Caco-2 (cell line): Measurements from ENCODE around the gene PLEKHA1. TPM values are rescaled to one million over a fixed set of nuclear protein-coding genes. Genes with fewer than 3 reads are reported as not detected.

ENCODE experiments used
- BruUV-seq: library from RNA; stranded (reverse); fragments of 400-500 nt; replicated peaks from 2 replicates; lab custom pipeline; 2021; lab: Mats Ljungman, UMichigan
- CTCF ChIA-PET: fragments of 300-600 bp; sonication (Branson Sonifier 250); formaldehyde crosslinking; loops from one replicate; lab custom pipeline; 2022; ENCODE audit warnings: antibody characterized with exemption; lab: Charles Lee
- POLR2A ChIA-PET: fragments of 300-600 bp; sonication (Branson Sonifier 250); formaldehyde crosslinking; loops from one replicate; lab custom pipeline; 2022; ENCODE audit warnings: antibody characterized with exemption; lab: Charles Lee
- DNase-seq, 2 experiments: peaks; one replicate each; pipeline versions ENCODE4 v3.0.0 to v3.0.0-alpha.2; 2020 to 2022
- H3K27me3 ChIP-seq: replicated peaks from 2 replicates; pipeline ENCODE4 v1.6.0; 2011; ENCODE audit warnings: low read length; ENCODE audit not compliant: control insufficient read depth, insufficient read depth
- H3K36me3 ChIP-seq: 2 replicates; pipeline ENCODE4 v1.5.1; 2011; ENCODE audit warnings: low read length; ENCODE audit not compliant: control insufficient read depth, insufficient read depth
- H3K4me1 ChIP-seq: fragments of 250-450 bp; sonication (Bioruptor Pico); 2 replicates; pipeline ENCODE4 v1.5.1; 2020; ENCODE audit warnings: mild to moderate bottlenecking
- H3K4me3 ChIP-seq: 2 replicates; pipeline ENCODE4 v1.5.1; 2011; ENCODE audit warnings: low read depth, mild to moderate bottlenecking, control low read depth, low read length
- H3K9me3 ChIP-seq: fragments of 250-450 bp; sonication (Bioruptor Pico); 2 replicates; pipeline ENCODE4 v1.5.1; 2020; ENCODE audit warnings: mild to moderate bottlenecking, moderate library complexity
- H3K27ac Mint-ChIP-seq: one replicate; pipeline ENCODE4 v1.8.0; 2022; ENCODE audit warnings: mixed read lengths; ENCODE audit not compliant: unreplicated experiment
- H3K27me3 Mint-ChIP-seq: one replicate; pipeline ENCODE4 v1.8.0; 2022; ENCODE audit warnings: mixed read lengths; ENCODE audit not compliant: insufficient read depth, unreplicated experiment
- H3K36me3 Mint-ChIP-seq: one replicate; pipeline ENCODE4 v1.8.0; 2022; ENCODE audit warnings: mild to moderate bottlenecking, mixed read lengths; ENCODE audit not compliant: insufficient read depth, unreplicated experiment
- H3K4me1 Mint-ChIP-seq: one replicate; pipeline ENCODE4 v1.8.0; 2022; ENCODE audit warnings: low read depth, mixed read lengths; ENCODE audit not compliant: unreplicated experiment
- H3K4me3 Mint-ChIP-seq: one replicate; pipeline ENCODE4 v1.8.0; 2022; ENCODE audit warnings: mild to moderate bottlenecking, moderate library complexity, mixed read lengths; ENCODE audit not compliant: unreplicated experiment
- H3K9me3 Mint-ChIP-seq: one replicate; pipeline ENCODE4 v1.8.0; 2022; ENCODE audit warnings: mixed read lengths; ENCODE audit not compliant: unreplicated experiment
- intact Hi-C: fragments of 100-400 bp; cut with micrococcal nuclease; formaldehyde crosslinking; loops from one replicate; pipeline ENCODE4 v1.10.0; 2022; ENCODE audit not compliant: unreplicated experiment
- total RNA-seq: library from RNA; stranded (reverse); gene quantifications from 2 replicates; pipeline ENCODE4 v1.2.3, GENCODE V29; 2022
- TF ChIP-seq, protein P1 (sequence below), 2 experiments: fragments of 200-600 bp in 1 of 2; IDR thresholded peaks; 1 replicate in 1 of 2; 2 replicates in 1 of 2; pipeline versions ENCODE4 v1.5.1 to v1.8.0; 2011 to 2022; ENCODE audit warnings: antibody characterized with exemption in 1 of 2, control low read depth in 1 of 2, inconsistent platforms in 1 of 2, low read depth in 1 of 2, low read length in 1 of 2, mild to moderate bottlenecking in 1 of 2, moderate library complexity in 1 of 2; ENCODE audit not compliant: insufficient read depth in 1 of 2, severe bottlenecking in 1 of 2, unreplicated experiment in 1 of 2

The PLEKHA1 gene
- total RNA-seq, 1 experiment from 2014 or later, result 48.4 TPM

DNA sequence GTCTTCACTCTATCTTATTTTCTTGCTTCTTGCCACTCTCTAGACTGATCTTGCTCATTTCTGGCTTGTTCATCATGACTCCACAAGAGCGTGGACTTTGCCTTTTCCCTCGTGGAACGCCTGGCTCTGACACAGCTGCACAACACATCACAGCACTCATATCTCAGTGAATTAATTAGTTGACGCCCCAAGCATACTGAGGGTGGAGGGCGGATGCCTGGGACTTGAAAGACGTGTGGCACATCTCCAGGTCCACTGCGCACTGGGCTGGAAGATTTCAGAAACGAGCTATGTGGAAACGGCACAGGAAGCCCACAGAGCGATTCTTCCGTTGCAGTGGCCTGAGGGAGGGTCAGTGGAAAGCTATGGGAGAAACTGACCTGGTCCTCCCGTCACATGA is 23.6 kb upstream of the PLEKHA1 start:
- ChIA-PET CTCF (no interaction called here), POLR2A (no interaction called here)
- H3K4me1 Mint-ChIP-seq, result peaks cover 4% of the 10 kb centered on the region
- Histone ChIP-seq H3K4me3 (no peak overlapping the region), H3K27me3 (no peaks in the 10 kb centered on the region), H3K4me1 (peaks cover 13% of the 10 kb centered on the region; the same call in 1 of the 2 replicates), H3K9me3 (peaks cover 18% of the 10 kb centered on the region), H3K36me3 (no peaks in the 10 kb centered on the region)
- no peak overlapping the region for H3K27ac Mint-ChIP-seq
- TF ChIP-seq, protein P1, sequence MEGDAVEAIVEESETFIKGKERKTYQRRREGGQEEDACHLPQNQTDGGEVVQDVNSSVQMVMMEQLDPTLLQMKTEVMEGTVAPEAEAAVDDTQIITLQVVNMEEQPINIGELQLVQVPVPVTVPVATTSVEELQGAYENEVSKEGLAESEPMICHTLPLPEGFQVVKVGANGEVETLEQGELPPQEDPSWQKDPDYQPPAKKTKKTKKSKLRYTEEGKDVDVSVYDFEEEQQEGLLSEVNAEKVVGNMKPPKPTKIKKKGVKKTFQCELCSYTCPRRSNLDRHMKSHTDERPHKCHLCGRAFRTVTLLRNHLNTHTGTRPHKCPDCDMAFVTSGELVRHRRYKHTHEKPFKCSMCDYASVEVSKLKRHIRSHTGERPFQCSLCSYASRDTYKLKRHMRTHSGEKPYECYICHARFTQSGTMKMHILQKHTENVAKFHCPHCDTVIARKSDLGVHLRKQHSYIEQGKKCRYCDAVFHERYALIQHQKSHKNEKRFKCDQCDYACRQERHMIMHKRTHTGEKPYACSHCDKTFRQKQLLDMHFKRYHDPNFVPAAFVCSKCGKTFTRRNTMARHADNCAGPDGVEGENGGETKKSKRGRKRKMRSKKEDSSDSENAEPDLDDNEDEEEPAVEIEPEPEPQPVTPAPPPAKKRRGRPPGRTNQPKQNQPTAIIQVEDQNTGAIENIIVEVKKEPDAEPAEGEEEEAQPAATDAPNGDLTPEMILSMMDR (IDR thresholded peaks at IDR 0.05; ENCODE audit: insufficient read depth in 1 of 2, low read depth in 1 of 2, low read length in 1 of 2, severe bottlenecking in 1 of 2, unreplicated experiment in 1 of 2), result no peak
- no peak for DNase-seq
- no peaks in the 10 kb centered on the region for H3K27me3 Mint-ChIP-seq
- peaks cover 10% of the 10 kb centered on the region for H3K9me3 Mint-ChIP-seq
- H3K4me3 Mint-ChIP-seq, result no peak overlapping the region
- no TSS peak for BruUV-seq
- intact Hi-C loops, result no loop called here
- H3K36me3 Mint-ChIP-seq, result no peaks in the 10 kb centered on the region

DNA sequence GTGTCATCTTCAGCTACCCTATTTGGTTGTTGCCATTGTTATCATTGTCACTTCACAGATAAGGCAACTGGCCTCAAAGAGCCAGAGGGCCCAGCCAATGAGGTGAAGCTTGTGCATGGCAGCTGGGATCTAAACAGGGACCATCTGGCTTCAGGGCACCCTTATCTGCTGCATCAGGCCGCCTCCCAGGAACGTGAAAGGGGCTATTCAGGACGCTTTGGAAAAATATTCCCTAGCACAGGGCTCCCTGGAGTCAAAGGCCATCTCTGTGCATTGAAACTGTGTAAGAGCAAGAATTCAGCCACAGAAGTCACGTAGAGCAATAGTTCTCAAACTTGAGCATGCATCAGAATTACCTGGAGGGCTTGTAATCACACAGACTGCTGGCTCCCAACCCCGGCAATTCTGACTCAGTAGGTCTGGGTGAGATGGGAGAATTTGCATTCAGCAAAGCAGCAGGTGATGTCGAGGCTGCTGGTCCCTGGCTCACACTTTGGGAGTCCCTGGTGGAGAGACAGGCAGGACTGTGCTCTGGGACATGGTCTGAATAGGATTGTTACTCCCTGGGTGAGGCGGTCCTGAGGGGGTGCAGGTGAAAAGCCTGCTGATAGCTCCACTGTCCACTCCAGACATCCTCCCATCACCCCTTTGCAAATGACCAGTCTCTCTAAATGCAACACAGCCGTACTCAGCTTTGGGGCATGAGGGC is 21.5 kb upstream of the PLEKHA1 start:
- Mint-ChIP-seq H3K27me3 (no peaks in the 10 kb centered on the region), H3K27ac (no peak overlapping the region), H3K9me3 (no peaks in the 10 kb centered on the region), H3K4me3 (no peak overlapping the region), H3K4me1 (peaks cover 4% of the 10 kb centered on the region), H3K36me3 (no peaks in the 10 kb centered on the region)
- ChIA-PET CTCF (interaction anchor here (0.9 kb wide), 1 partner anchor 10 kb away, joined by 3 read pairs; no protein-coding TSS in a partner anchor), POLR2A (no interaction called here)
- intact Hi-C loops, result no loop called here
- no TSS peak for BruUV-seq
- TF ChIP-seq, protein P1 (IDR thresholded peaks at IDR 0.05; ENCODE audit: insufficient read depth in 1 of 2, low read depth in 1 of 2, low read length in 1 of 2, severe bottlenecking in 1 of 2, unreplicated experiment in 1 of 2), result no peak
- no peak overlapping the region for H3K4me3 ChIP-seq
- no peaks in the 10 kb centered on the region for H3K36me3 ChIP-seq
- no peaks in the 10 kb centered on the region for H3K27me3 ChIP-seq
- no peak for DNase-seq
- no peaks in the 10 kb centered on the region; the same call in 1 of the 2 replicates for H3K9me3 ChIP-seq
- H3K4me1 ChIP-seq, result peaks cover 13% of the 10 kb centered on the region; the same call in 1 of the 2 replicates

DNA sequence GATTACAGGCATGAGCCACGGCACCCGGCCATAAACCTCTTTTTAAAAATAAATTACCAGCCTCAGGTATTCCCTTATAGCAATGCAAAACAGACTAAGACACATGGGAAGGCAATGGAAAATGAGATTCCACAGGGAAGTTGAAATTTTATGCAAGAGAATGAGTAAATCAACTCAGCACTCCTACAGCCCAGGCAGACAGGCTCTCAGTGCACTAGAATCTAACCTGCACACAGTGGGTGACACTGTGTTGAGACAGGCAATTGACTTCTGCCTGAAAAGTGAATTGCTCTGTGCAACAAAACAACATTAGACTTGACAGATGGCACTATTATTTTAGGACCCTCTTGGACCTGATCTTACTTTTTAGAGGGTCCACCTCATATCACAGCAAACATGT is 20.1 kb upstream of the PLEKHA1 start:
- H3K9me3 ChIP-seq, result no peaks in the 10 kb centered on the region; the same call in 1 of the 2 replicates
- POLR2A ChIA-PET, result no interaction called here
- no peak for DNase-seq
- no peak overlapping the region for H3K27ac Mint-ChIP-seq
- no peaks in the 10 kb centered on the region for H3K9me3 Mint-ChIP-seq
- no peaks in the 10 kb centered on the region for H3K27me3 ChIP-seq
- no peak overlapping the region for H3K4me3 ChIP-seq
- no peaks in the 10 kb centered on the region for H3K36me3 ChIP-seq
- BruUV-seq, result no TSS peak
- no peaks in the 10 kb centered on the region for H3K27me3 Mint-ChIP-seq
- CTCF ChIA-PET, result no interaction called here
- intact Hi-C loops, result no loop called here
- no peak overlapping the region for H3K4me3 Mint-ChIP-seq
- H3K4me1 Mint-ChIP-seq, result peaks cover 4% of the 10 kb centered on the region
- no peaks in the 10 kb centered on the region for H3K36me3 Mint-ChIP-seq
- peaks cover 7% of the 10 kb centered on the region; the same call in 1 of the 2 replicates for H3K4me1 ChIP-seq
- TF ChIP-seq, protein P1 (IDR thresholded peaks at IDR 0.05; ENCODE audit: insufficient read depth in 1 of 2, low read depth in 1 of 2, low read length in 1 of 2, severe bottlenecking in 1 of 2, unreplicated experiment in 1 of 2), result no peak
